SU-DHL-6 (cell line): Measurements from ENCODE around the gene TLR9.

Experiments
- H2AFZ ChIP-seq: fragments of 200-600 bp; sonication (generic); 2 replicates; pipeline ENCODE4 v1.6.1; 2014; ENCODE audit warnings: low read depth, mild to moderate bottlenecking, moderate library complexity, mixed read lengths, antibody characterized with exemption, low read length; ENCODE audit not compliant: severe bottlenecking
- H3F3A ChIP-seq: fragments of 200-600 bp; shearing (Covaris generic); 2 replicates; pipeline ENCODE4 v1.6.0; 2016; ENCODE audit warnings: antibody characterized with exemption, mild to moderate bottlenecking; ENCODE audit not compliant: insufficient read depth
- H3K27ac ChIP-seq: fragments of 200-600 bp; sonication (generic); 2 replicates; pipeline ENCODE4 v1.5.1; 2016; ENCODE audit warnings: low read depth, mild to moderate bottlenecking, low read length, moderate library complexity, mixed read lengths
- H3K27me3 ChIP-seq: fragments of 200-600 bp; sonication (generic), shearing (Covaris generic); 2 replicates; pipeline ENCODE4 v1.6.0; 2014; ENCODE audit warnings: mild to moderate bottlenecking, low read length
- H3K36me3 ChIP-seq: fragments of 200-600 bp; sonication (generic); 2 replicates; pipeline ENCODE4 v1.6.1; 2014; ENCODE audit warnings: mild to moderate bottlenecking, low read length, mixed read lengths
- H3K4me2 ChIP-seq: fragments of 300-600, 200-600 bp; shearing (Covaris generic), sonication (generic); 2 replicates; pipeline ENCODE4 v1.6.0; 2014; ENCODE audit warnings: low read length, low read depth, mild to moderate bottlenecking; ENCODE audit not compliant: poor library complexity, severe bottlenecking
- H3K4me3 ChIP-seq: fragments of 200-600 bp; sonication (generic); 2 replicates; pipeline ENCODE4 v1.5.1; 2014; ENCODE audit warnings: antibody characterized with exemption, low read length, mild to moderate bottlenecking, mixed read lengths; ENCODE audit not compliant: insufficient read depth, poor library complexity, severe bottlenecking
- H3K79me2 ChIP-seq: fragments of 200-600 bp; sonication (generic); 2 replicates; pipeline ENCODE4 v1.6.1; 2014; ENCODE audit warnings: mild to moderate bottlenecking, low read length, moderate library complexity; ENCODE audit not compliant: insufficient read depth
- H3K9ac ChIP-seq: fragments of 200-600 bp; sonication (generic); 2 replicates; pipeline ENCODE4 v1.7.0; 2014; ENCODE audit warnings: mild to moderate bottlenecking, low read length
- H3K9me2 ChIP-seq: fragments of 200-600 bp; sonication (generic); replicated peaks from 2 replicates; pipeline ENCODE4 v1.6.1; 2014; ENCODE audit warnings: low read length; ENCODE audit not compliant: insufficient read depth
- H3K9me3 ChIP-seq: fragments of 200-600 bp; sonication (generic); 2 replicates; pipeline ENCODE4 v1.6.1; 2014; ENCODE audit warnings: low read length, mixed read lengths; ENCODE audit not compliant: insufficient read depth
- H4K20me1 ChIP-seq: fragments of 200-600 bp; sonication (generic); 2 replicates; pipeline ENCODE4 v1.6.1; 2014; ENCODE audit warnings: low read depth, mild to moderate bottlenecking, antibody characterized with exemption, low read length, moderate library complexity, mixed read lengths
- EZH2phosphoT487 ChIP-seq: fragments of 200-600 bp; sonication (generic), shearing (Covaris generic); conservative IDR thresholded peaks from 2 replicates; pipeline ENCODE4 v1.6.1; 2018; ENCODE audit warnings: mild to moderate bottlenecking, antibody characterized with exemption, low read length, moderate library complexity, mixed read lengths
- TF ChIP-seq, protein P1 (sequence below): fragments of 200-600 bp; sonication (generic); IDR thresholded peaks from one replicate; pipeline ENCODE4 v1.5.1; 2017; ENCODE audit warnings: antibody characterized with exemption, mild to moderate bottlenecking, low read length, moderate library complexity; ENCODE audit not compliant: insufficient read depth, poor library complexity, severe bottlenecking

The TLR9 gene

DNA sequence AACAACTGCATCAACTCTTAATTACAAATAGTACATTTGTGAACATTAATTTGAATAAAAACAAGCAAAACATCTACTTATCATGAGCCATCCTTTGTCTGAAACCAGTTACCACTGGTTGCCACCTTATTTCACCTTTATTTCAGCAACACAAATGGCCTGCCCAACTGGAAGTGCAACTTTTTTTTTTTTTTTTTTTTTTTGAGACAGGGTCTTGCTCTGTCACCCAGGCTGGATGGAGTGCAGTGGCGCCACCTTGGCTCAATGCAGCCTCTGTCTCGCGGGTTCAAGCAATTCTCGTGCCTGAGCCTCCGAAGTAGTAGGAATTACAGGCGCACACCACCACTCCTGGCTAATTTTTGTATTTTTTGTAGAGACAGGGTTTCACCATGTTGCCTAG lies 39.9 kb upstream of the TLR9 start:
- no peak overlapping the region for H3K4me2 ChIP-seq
- no peaks in the 10 kb centered on the region for H3K9me3 ChIP-seq
- H3K9me2 ChIP-seq = no peaks in the 10 kb centered on the region
- no peak overlapping the region for H3K9ac ChIP-seq
- H4K20me1 ChIP-seq = peaks cover 7% of the 10 kb centered on the region; the same call in 1 of the 2 replicates
- no peak overlapping the region for H2AFZ ChIP-seq
- peaks cover 7% of the 10 kb centered on the region for H3F3A ChIP-seq
- H3K27ac ChIP-seq = no peak overlapping the region
- no peaks in the 10 kb centered on the region for H3K27me3 ChIP-seq
- no peak overlapping the region for H3K4me3 ChIP-seq
- H3K79me2 ChIP-seq = peaks cover 61% of the 10 kb centered on the region
- TF ChIP-seq, protein P1, sequence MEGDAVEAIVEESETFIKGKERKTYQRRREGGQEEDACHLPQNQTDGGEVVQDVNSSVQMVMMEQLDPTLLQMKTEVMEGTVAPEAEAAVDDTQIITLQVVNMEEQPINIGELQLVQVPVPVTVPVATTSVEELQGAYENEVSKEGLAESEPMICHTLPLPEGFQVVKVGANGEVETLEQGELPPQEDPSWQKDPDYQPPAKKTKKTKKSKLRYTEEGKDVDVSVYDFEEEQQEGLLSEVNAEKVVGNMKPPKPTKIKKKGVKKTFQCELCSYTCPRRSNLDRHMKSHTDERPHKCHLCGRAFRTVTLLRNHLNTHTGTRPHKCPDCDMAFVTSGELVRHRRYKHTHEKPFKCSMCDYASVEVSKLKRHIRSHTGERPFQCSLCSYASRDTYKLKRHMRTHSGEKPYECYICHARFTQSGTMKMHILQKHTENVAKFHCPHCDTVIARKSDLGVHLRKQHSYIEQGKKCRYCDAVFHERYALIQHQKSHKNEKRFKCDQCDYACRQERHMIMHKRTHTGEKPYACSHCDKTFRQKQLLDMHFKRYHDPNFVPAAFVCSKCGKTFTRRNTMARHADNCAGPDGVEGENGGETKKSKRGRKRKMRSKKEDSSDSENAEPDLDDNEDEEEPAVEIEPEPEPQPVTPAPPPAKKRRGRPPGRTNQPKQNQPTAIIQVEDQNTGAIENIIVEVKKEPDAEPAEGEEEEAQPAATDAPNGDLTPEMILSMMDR = no peak
- no peak for TF ChIP-seq EZH2phosphoT487
- H3K36me3 ChIP-seq = peaks cover 67% of the 10 kb centered on the region

DNA sequence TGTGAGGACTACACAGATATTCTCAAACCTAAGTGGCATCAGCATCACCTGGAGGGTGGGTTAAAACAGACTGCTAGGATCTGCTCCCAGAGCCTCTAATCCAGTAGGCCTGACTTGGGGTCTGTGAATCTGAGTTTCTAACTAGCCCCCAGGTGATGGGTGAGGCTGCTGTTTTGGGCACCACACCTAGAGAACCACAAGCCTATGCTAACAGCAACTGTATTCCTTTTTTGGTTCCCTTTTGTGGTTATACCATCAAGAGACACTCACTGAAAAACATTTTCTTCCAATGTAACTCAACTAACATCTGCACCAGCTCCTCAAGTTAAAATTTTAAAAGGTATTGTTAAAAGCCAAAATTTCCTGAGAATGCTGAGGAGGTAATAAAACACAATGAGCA lies 37.0 kb upstream of the TLR9 start:
- H4K20me1 ChIP-seq = peaks cover 6% of the 10 kb centered on the region; the same call in 1 of the 2 replicates
- H3K27me3 ChIP-seq = no peaks in the 10 kb centered on the region
- no peak overlapping the region for H3K4me3 ChIP-seq
- no peak for TF ChIP-seq EZH2phosphoT487
- TF ChIP-seq, protein P1 = no peak
- no peak overlapping the region for H2AFZ ChIP-seq
- H3K27ac ChIP-seq = no peak overlapping the region
- no peak overlapping the region for H3K4me2 ChIP-seq
- no peaks in the 10 kb centered on the region for H3K9me3 ChIP-seq
- H3K9ac ChIP-seq = no peak overlapping the region
- no peaks in the 10 kb centered on the region for H3K9me2 ChIP-seq
- peaks cover 35% of the 10 kb centered on the region for H3K79me2 ChIP-seq
- peaks cover 7% of the 10 kb centered on the region for H3F3A ChIP-seq
- peaks cover 71% of the 10 kb centered on the region for H3K36me3 ChIP-seq

- Histone ChIP-seq H3K36me3 (peaks cover 57% of the 10 kb centered on the region), H3F3A (peaks cover 4% of the 10 kb centered on the region), H3K9me3 (no peaks in the 10 kb centered on the region), H3K4me2 (no peak overlapping the region), H3K4me3 (no peak overlapping the region), H2AFZ (no peak overlapping the region), H3K9me2 (no peaks in the 10 kb centered on the region), H4K20me1 (peaks cover 6% of the 10 kb centered on the region; the same call in 1 of the 2 replicates), H3K27me3 (no peaks in the 10 kb centered on the region), H3K79me2 (peaks cover 25% of the 10 kb centered on the region), H3K27ac (no peak overlapping the region), H3K9ac (no peak overlapping the region)
- no peak for TF ChIP-seq EZH2phosphoT487
- TF ChIP-seq, protein P1 = no peak
Measured at GRCh38 chr3:52259448-52259847, 34.0 kb upstream of the TLR9 start.

DNA sequence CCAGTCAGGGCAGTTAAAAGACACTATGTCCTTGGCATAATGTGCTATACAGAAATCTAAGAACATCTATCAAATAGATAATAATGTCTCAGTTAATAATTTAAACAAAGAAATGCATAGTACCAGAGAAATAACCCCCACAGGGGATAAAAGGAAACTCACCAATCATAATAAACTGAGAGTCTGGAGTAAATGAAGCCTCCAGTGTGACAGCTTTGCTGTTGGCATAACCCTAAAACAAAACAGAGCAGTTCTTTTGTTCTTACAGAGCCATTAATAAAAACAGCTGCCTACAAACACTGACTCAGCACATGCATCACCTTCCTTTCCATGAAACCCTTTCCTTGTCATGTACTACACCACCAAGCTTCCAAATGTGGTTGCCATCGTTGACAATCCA lies 33.6 kb upstream of the TLR9 start:
- Histone ChIP-seq H3K9me3 (no peaks in the 10 kb centered on the region), H3K27ac (no peak overlapping the region), H3K9ac (no peak overlapping the region), H3K4me3 (no peak overlapping the region), H3K27me3 (no peaks in the 10 kb centered on the region), H3F3A (peaks cover 8% of the 10 kb centered on the region), H3K36me3 (peaks cover 53% of the 10 kb centered on the region), H4K20me1 (peaks cover 6% of the 10 kb centered on the region; the same call in 1 of the 2 replicates), H3K4me2 (no peak overlapping the region), H3K9me2 (no peaks in the 10 kb centered on the region), H3K79me2 (peaks cover 21% of the 10 kb centered on the region), H2AFZ (no peak overlapping the region)
- TF ChIP-seq EZH2phosphoT487 = no peak
- TF ChIP-seq, protein P1 = no peak
